Stimulated activated CD8-positive, alpha-beta memory T cell treated with anti-CD3 and anti-CD28 coated beads, Interleukin-2, amount 100 ng/mL, for 48 hours (primary cell): ENCODE data around the gene BTBD8.

Source experiments
- DNase-seq, 2 donors: peaks; one replicate each; pipeline ENCODE4 v3.0.0-alpha.2; 2020; ENCODE audit warnings: low read depth in 2 of 2

BTBD8 gene

DNA sequence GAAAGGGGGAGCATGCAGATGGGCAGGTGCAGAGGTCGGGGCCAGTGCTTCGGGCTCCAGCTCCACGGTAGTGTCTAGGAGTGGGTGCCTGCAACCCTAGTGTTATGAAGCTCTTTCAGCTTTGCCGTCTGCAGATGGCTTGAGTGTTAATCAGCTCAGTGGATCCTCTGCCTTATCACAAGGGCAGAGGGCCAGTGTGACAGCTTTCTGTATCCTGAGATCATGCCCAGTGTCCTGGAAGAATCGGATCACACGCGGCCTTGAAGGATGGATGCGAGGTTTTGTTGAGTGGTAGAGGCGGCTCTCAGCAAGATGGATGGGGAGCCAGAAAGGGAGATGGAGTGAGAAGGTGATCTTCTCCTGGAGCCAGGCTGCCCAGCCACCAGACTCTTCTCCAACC lies 112.1 kb downstream of the BTBD8 start:
- no peak for DNase-seq

DNA sequence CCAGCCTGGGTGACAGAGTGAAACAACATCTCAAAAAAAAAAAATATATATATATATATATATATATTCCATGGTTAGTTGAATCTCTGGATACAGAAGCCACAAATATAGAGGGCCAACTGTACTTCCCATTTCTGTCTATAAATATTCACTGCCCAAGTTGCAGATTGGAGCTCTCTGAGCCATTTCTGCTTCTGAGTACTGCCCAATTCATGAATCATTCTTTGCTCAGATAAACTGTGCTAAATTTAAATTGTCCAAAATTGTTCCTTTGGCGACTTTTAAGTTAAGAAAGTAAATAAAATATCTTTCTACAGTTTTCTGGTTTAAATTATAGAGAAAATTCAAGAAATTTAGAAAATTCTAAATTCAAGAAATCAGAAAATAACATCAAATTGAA lies 114.4 kb downstream of the BTBD8 start:
- no peak for DNase-seq

DNA sequence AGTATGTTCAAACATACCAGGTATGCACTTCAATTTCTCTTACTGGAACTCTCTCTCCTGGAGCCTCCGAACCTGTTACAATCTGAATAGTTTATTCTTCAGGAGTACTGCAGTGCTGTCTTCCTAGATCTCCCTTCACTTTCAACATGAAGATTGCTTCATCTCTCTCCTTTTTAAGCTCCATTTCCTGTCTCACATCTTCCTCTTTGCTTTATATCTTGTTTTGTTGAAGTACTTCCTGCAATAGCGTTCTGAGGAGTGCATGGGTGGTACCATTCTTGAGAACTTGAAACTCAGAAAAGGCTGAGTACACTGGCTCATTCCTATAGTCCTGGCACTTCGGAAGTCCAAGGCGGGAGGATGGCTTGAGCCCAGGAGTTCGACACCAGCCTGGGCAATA lies 121.8 kb downstream of the BTBD8 start:
- no peak for DNase-seq

DNA sequence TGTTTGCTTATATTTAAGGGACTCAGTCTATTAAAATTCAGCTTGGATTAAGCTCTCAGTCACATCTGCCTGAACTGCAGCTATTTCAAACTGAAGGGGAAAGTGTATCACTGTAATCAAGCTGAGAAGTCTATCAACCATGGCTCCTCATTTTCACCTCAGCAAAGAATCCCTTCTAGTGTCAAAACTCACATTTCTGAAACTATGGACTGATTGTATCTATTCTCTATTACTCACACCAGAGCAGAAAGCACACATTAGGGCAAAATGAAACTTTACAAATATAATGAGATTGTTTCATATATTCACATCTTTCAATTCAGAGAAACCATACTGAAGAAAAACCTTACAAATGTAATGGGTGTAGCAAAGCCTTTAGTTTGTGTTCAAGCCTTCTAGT lies 123.0 kb downstream of the BTBD8 start:
- no peak for DNase-seq

DNA sequence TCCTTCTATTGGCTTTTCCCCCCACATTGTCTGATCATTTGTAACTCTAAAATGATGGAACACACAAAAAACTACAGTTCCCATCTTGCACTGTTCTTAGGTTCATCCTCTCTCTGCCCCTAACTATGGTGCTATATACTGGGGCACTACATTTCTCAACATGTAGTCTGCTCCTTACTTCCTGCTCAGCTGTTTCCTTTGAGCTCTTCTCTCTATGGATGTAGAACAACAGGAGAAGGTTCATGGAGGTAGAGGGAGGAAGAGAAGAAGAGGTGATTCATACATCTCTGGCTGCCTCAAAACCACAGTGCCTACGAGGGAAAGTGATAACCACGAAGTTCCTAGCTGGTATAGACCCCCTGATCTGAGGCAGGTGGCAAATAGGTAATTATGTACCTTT lies 130.6 kb downstream of the BTBD8 start:
- DNase-seq = no peak

DNA sequence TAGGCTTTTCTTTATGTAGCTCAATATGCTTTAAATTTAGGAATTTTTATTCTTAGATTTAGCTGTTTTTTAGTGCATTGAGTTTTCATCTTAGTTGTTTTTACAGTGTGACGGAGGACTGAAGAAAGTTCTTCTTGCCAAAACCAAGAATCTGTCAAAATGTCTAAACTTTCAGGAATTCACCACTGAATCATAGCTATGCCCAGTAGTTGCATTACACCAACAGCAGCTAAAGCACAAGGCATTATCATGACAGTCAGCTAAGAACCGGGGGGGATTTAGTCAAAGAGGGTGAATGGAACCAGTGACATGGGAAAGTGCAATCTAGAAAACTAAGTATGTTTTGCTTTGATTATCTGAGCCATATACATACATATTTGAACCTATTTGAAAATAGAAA lies 131.0 kb downstream of the BTBD8 start:
- no peak for DNase-seq

DNA sequence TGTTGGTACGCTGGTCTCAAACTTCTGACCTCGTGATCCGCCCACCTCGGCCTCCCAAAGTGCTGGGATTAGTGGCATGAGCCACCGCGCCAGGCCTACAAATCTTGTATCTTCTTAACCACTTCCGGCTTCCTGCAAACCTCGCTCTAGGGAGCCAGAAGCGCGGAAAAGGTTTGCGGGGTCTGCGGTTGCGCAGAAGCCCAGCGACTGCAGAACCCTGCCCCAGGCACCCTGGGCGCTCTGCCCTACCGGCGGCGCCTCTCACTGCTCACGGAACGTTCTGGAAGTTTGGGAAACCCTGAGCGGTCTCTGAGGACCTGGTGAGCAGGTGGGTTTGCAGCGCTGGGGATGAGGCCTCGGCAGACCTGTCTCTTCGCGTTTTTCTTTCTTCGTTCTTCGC lies 137.6 kb downstream of the BTBD8 start, which contains the start of gene C1orf146:
C1orf146 (plus strand) TSS at position 195 of the 400 bp plus-strand sequence. CDS start 13,506 bp downstream, outside the sequence.
- DNase-seq = no peak

DNA sequence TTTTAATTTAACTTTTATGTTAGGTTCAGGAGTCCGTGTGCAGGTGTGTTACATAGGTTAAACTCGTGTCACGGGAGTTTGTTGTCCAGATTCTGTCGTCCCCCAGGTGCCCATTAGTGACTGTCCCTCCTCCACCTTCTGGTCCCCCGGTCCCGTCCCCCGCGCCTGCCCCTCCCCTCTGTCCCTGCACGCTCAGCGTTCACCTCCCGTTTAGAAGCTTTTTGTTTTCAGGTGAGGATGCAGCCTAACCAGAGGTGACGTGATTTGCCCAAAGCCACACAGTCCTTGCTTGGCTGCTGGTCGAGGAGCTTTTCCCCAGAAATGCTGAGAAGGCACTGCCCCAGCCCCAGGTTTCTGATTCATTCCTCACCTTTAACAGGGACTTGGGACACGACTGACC lies 138.4 kb downstream of the BTBD8 start:
- DNase-seq = no peak

DNA sequence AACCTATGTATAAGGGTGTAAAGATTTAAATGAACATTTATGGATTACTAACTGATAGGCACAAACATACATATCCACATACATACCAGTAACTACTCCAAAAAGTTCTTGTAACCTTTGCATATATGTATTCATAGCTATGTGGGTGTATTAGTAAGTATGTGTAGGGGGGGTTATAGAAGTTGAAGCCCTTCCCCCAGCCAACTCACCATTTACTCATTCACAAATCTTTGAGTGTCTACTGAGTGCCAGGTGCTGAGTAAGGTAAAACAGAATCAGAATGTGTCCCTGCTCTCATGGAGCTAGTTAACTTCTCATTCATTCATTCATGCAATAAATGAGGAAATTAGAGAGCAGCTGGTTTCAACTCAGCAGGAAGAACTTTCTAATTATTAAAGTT lies 138.9 kb downstream of the BTBD8 start:
- no peak for DNase-seq

DNA sequence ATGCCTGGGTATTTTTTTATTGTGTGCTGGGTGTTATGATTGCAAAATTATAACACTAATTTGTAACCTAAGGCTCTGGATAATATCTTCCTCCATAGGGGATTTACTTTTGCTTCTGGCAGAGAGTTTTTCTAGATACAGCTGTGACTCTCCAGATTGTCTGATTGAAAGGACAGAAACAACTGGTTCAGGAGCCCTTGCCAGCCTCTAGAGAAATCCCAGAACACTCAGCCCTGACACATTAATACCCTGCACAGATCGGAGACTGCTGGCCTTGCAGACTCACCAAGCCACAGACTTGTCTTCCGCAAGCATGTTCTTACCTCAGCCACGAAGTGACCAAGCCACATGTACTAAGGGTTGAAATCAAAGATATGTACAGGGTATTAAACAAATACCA lies 148.3 kb downstream of the BTBD8 start:
- DNase-seq = no peak

DNA sequence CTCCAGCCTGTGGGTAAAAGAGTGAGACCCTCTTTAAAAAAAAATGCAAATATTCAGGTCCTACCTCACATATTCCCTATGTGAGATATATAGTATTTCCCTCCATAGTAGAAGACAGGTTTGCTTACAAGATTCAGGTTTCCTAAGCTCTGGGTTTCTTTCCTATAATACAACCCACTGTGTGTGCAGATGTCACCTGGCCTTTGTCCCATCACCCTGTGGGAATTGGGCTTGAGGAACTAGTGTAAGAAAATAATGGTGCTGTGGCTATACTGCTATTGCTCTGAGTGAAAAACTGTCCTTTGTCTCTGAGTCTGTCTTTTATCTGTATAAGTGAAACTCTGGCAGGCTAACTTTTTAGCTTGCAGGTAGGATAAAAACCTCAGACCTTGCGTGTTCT lies 150.6 kb downstream of the BTBD8 start:
- no peak for DNase-seq
